Jurkat, Clone E6-1 (cell line): ENCODE data around the gene KRT25.
"Not testable (repeated sequence)": the region's sequence is repeated elsewhere in the genome, so short reads cannot be mapped to it uniquely, and the experiment has no call there.

Experiments
- DNase-seq: peaks from one replicate; pipeline ENCODE4 v3.0.0-alpha.2; 2011; ENCODE audit warnings: low read depth, low spot score
- H3K4me3 ChIP-seq: 2 replicates; pipeline ENCODE4 v1.5.1; 2011; ENCODE audit warnings: mild to moderate bottlenecking, low read length, control low read depth, moderate library complexity

KRT25 gene

GRCh38 chr17:40763752-40764151, 8.6 kb upstream of the KRT25 start:
- H3K4me3 ChIP-seq, result no peak overlapping the region
- no peak for DNase-seq

DNA sequence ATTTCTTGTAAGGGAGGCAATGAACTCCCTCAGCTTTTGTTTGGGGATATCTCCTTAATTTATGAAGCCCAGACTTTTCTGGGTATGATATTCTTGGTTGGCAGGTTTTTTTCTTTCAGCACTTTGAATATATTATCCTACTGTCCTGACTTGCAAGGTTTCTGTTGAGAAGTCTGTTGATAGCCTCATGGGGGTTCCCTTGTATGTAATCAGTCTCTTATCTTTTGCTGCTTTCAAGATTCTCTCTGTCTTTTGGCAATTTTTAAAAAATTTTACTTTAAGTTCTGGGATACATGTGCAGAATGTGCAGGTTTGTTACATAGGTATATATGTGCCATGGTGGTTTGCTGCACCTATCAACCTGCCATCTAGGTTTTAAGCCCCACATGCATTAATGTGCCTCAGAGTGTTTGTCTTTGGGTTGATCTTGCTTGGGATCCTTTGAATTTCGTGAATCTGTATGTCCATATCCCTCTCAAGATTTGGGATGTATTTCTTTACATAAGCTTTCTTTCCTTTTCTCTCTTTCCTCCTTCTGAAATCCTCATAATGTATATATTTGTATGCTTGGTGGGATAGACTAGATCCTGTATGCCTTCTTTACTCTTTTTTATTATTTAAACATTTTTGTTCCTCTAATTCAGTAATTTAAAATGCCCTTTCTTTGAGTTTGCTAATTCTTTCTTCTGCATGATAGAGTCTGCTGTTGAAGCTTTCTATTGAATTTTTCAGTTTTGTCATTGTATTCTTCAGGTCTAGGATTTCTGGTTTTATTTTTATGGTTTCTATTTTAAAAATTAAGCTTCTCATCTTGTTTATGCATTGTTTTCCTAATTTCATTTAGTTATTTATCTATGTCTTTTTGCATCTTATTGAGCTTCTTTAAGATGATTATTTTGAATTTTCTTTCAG, 5.2 kb upstream of the KRT25 start:
- no peak for DNase-seq
- no peak overlapping the region for H3K4me3 ChIP-seq

- no peak overlapping the region for H3K4me3 ChIP-seq
- no peak for DNase-seq
Measured at GRCh38 chr17:40753804-40754203, 1.3 kb downstream of the KRT25 start.

- DNase-seq, result no peak
- H3K4me3 ChIP-seq, result no peak overlapping the region
Measured at GRCh38 chr17:40751065-40751464, 4.1 kb downstream of the KRT25 start.

- no peak overlapping the region for H3K4me3 ChIP-seq
- no peak for DNase-seq
Measured at GRCh38 chr17:40750391-40750790, 4.7 kb downstream of the KRT25 start.

DNA sequence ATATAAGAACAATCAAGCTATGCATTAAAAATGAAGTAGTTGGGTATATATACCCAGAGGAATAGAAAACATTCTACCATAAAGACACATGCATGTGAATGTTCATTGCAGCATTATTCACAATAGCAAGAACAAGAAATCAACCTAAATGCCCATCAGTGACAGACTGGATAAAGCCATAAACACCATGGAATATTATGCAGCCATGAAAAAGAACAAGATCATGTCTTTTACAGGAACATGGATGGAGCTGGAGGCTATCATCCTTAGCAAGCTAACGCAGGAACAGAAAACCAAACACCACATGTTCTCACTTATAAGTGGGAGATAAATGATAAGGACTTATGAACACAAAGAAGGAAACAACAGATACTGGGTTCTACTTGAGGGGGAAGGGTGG, 6.5 kb downstream of the KRT25 start:
- not testable (repeated sequence) for H3K4me3 ChIP-seq, DNase-seq

- H3K4me3 ChIP-seq, result no peak overlapping the region
- no peak for DNase-seq
Measured at GRCh38 chr17:40738553-40738952, 16.6 kb downstream of the KRT25 start.

- H3K4me3 ChIP-seq, result no peak overlapping the region
Measured at GRCh38 chr17:40735016-40735415, 20.1 kb downstream of the KRT25 start.

DNA sequence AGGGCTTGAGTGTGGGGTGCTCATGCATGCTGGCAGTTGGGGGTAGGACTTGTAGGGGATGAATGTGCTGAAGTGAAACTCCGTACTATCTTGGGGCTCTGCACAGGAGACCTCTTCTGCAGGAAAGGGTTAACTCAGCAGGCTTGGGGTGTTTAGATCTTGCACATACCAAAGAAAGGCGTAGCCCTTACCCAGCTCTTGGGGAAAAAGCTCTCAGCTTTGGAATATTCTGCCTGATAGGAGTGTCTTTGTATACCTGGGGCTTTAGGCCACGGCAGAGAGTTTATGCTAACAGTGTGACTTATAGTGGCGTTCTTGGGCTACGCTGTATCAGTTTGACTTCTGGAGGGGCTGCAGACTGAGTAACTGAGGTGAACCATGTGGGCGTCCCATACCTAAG, 21.1 kb downstream of the KRT25 start:
- no peak overlapping the region for H3K4me3 ChIP-seq
- DNase-seq, result no peak

More at GRCh38 chr17:40735016-40735415, 20.1 kb downstream of the KRT25 start:
- DNase-seq, result no peak

GRCh38 chr17:40730970-40731369, 24.2 kb downstream of the KRT25 start:
- DNase-seq, result no peak

GRCh38 chr17:40727447-40728231, 27.5 kb downstream of the KRT25 start:
- no peak for DNase-seq
- no peak overlapping the region for H3K4me3 ChIP-seq

More at GRCh38 chr17:40730970-40731369, 24.2 kb downstream of the KRT25 start:
- H3K4me3 ChIP-seq, result no peak overlapping the region

DNA sequence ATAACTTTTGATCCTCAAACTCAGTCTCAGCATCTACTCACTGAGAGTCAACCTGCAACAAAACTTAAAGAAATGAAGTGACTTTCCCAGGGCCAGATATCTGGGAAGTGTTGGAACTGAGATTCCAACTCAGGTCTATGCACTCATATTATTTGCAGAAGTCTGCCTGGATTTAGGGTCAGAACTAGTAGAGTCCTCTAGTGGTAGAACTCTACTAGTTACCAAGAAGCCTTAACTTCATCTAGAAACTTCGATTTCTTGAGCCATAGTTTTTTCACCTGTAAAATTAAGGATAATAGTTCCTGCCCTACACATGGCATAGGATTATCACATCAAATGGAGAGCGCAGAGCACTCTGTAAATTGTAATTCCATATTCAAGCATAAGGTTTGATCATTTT, 28.2 kb downstream of the KRT25 start:
- no peak overlapping the region for H3K4me3 ChIP-seq
- peak; percentile 1 for DNase-seq

- H3K4me3 ChIP-seq, result no peak overlapping the region
- DNase-seq, result no peak
Measured at GRCh38 chr17:40724656-40725055, 30.5 kb downstream of the KRT25 start.

GRCh38 chr17:40722241-40722640, 32.9 kb downstream of the KRT25 start:
- H3K4me3 ChIP-seq, result no peak overlapping the region
- DNase-seq, result no peak

DNA sequence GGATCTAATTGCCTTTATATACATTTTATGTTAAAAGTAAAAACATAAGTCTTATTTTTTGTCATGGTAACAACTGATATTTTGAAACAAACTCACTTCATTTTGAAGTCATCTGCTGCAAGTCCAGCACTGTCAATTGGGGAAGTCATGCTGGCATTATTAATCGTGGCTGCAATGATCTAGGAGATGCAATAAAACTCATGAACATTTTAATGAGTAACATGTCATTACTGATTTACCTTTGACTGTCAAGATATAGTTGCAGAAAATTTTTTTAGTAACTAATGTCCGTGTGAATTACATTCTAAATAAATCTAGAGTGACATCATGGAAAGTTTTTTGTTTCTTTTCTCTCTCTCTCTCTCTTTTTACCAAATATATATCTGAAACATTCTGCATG, 34.2 kb downstream of the KRT25 start:
- H3K4me3 ChIP-seq, result no peak overlapping the region
- no peak for DNase-seq

GRCh38 chr17:40718930-40719329, 36.2 kb downstream of the KRT25 start:
- no peak overlapping the region for H3K4me3 ChIP-seq
- no peak for DNase-seq

GRCh38 chr17:40717776-40718175, 37.4 kb downstream of the KRT25 start:
- DNase-seq, result no peak
- no peak overlapping the region for H3K4me3 ChIP-seq

GRCh38 chr17:40714473-40714872, 40.7 kb downstream of the KRT25 start:
- no peak for DNase-seq
- H3K4me3 ChIP-seq, result no peak overlapping the region

DNA sequence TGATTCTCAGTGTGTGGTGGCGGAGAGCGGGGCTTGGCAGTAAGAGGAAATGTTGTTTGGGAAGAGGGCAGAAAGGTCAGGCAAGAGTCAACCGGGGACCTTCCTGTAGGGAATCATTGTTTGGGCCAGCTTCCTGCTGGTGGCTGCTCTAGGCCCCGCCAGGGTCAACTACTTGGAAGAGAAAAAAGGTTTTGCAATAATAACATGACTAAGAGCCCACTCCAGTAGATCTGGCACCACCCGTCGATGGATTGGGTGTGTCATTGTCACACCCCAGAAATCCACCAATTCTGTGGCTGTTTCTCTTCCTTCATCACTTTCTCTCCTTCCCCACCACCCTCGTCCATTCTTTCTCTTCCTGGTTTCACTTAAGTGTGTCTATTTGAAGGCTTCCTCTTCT, 47.4 kb downstream of the KRT25 start:
- no peak overlapping the region for H3K4me3 ChIP-seq
- no peak for DNase-seq

GRCh38 chr17:40705584-40705983, 49.5 kb downstream of the KRT25 start:
- no peak overlapping the region for H3K4me3 ChIP-seq
- DNase-seq, result no peak
